ENCODE results near the gene IER5L. TPM values are rescaled to one million over a fixed set of nuclear protein-coding genes. Genes with fewer than 3 reads are reported as not detected.

IER5L gene
- total and polyA plus RNA-seq, 2 donors (not counting 3 experiments of a cell fraction or from before 2014, with no cell fraction given) = 5.3 to 12.3 TPM

DNA sequence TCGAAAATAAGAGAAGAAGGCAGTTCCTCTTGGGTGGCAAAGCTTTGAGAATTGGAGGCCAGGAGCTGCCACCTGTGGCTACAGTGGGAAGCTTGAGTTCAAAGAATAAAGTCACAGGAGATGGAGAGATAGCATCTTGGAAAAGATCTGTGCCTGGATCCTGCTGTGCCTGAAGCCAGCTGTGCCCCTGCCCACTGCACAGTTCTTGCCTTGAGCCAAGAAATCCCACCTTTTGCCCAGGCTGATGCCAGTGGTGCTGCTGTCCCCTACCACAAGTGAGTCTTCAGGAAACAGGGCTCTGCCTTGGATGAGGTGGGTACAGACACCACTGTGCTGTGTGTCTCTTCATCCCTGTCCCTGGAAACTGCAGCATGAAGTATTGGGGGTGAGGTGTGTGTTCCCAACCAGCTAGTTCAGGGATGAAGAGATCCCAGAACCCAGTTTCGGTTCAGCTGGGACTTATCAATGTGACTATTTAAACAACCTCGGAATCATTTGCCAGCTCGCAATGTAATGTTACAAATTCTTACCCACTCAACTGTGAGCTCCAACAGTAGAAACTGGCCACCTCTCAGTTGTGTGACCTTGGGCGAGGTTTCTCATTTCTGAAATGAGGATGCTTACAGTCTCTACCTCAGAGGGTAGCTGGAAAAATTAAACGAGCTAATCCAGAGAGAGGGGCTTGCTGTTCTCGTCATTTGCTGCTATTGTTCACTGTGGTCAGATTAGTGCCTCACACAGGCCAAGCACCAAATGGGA is 5.9 kb downstream of the IER5L start:
- H3K9me1 ChIP-seq (replicated peaks; ENCODE audit: control insufficient read depth, extremely low read depth, insufficient read depth, low read length) = no peaks in the 10 kb centered on the region
- no peaks in the 10 kb centered on the region for H3K27me3 ChIP-seq (ENCODE audit: control insufficient read depth in 2 of 2, insufficient read depth in 2 of 2, low read length in 2 of 2)
- DNase-seq (ENCODE audit: low read depth, low spot score) (no peak), FAIRE-seq (no peak)
- no peak overlapping the region for H2AFZ ChIP-seq (ENCODE audit: low read depth, low read length)
- no peak overlapping the region for H3K27ac ChIP-seq (ENCODE audit: insufficient read depth, low read depth, low read length)
- peaks cover 9% of the 10 kb centered on the region for H3K79me2 ChIP-seq (ENCODE audit: control insufficient read depth, insufficient read depth, low read length)
- peaks cover 42% of the 10 kb centered on the region for H3K4me1 ChIP-seq (ENCODE audit: control insufficient read depth, extremely low read depth, insufficient read depth, low read length)
- no TSS peak for BruUV-seq (replicated peaks)
- H3K9me3 ChIP-seq (replicated peaks; ENCODE audit: control insufficient read depth, insufficient read depth, low read length) = no peaks in the 10 kb centered on the region
- dilution Hi-C loops (cut with MboI; ENCODE audit: extremely low pct_ligation_motif_present, low sequenced_read_pairs) (no loop called here), intact Hi-C loops (cut with micrococcal nuclease) (no loop called here)
- H3K4me3 ChIP-seq (replicated peaks in 1 of 3; ENCODE audit: insufficient read depth in 1 of 3, low read depth in 1 of 3, low read length in 3 of 3) = no peak overlapping the region
- H3K9ac ChIP-seq (replicated peaks; ENCODE audit: extremely low read depth, insufficient read depth, low read length) = no peak overlapping the region
- ChIA-PET CTCF (interaction anchor here (1.1 to 9.3 kb wide), 9 partner anchors 20 to 452 kb away, joined by 3 to 287 read pairs (median 11); no protein-coding TSS in a partner anchor), POLR2A (interaction anchor here (0.9 kb wide), 1 partner anchor 29 kb away, joined by 3 read pairs; no protein-coding TSS in a partner anchor)
- TF ChIP-seq POLR2A (IDR thresholded peaks at IDR 0.05; ENCODE audit: low read depth, low read length) (no peak), EZH2 (IDR thresholded peaks at IDR 0.05; ENCODE audit: borderline replicate concordance, low read depth, low read length, severe bottlenecking) (no peak), CTCF (IDR thresholded peaks at IDR 0.05; ENCODE audit: extremely low read depth in 1 of 2, insufficient read depth in 1 of 2, low read depth in 1 of 2, low read length in 2 of 2) (no peak), MAX (IDR thresholded peaks at IDR 0.05; ENCODE audit: insufficient read depth, insufficient read length) (no peak), JUN (IDR thresholded peaks at IDR 0.05; ENCODE audit: borderline replicate concordance, insufficient read depth, insufficient read length, low read depth) (no peak), GATA2 (IDR thresholded peaks at IDR 0.05; ENCODE audit: insufficient read depth, insufficient read length, low read depth, low read length) (no peak), FOS (IDR thresholded peaks at IDR 0.05; ENCODE audit: borderline replicate concordance, insufficient read depth, low read length) (no peak), POLR2AphosphoS5 (IDR thresholded peaks at IDR 0.05; ENCODE audit: insufficient read depth, low read depth, low read length) (no peak), MYC (IDR thresholded peaks at IDR 0.05; ENCODE audit: low read depth, low read length) (no peak)
- H3K4me2 ChIP-seq (ENCODE audit: insufficient read depth, low read length) = no peak overlapping the region
- H3K36me3 ChIP-seq (ENCODE audit: control insufficient read depth in 2 of 2, extremely low read depth in 1 of 2, insufficient read depth in 2 of 2, low read length in 2 of 2) = no peaks in the 10 kb centered on the region
- no peaks in the 10 kb centered on the region for H4K20me1 ChIP-seq (replicated peaks; ENCODE audit: control insufficient read depth, extremely low read depth, insufficient read depth, low read length)

Data from endothelial cell of umbilical vein (primary cell).